HG03064 (cell line): ENCODE data around the gene TM9SF3.
"Not testable (repeated sequence)": the region's sequence is repeated elsewhere in the genome, so short reads cannot be mapped to it uniquely, and the experiment has no call there.

Source experiments
- ATAC-seq: cut with Tn5 transposase; IDR thresholded peaks from one replicate; pipeline ENCODE4 v1.9.1; 2021; ENCODE audit warnings: low read depth; ENCODE audit not compliant: unreplicated experiment

TM9SF3 gene

GRCh38 chr10:96606216-96606615, 19.4 kb upstream of the TM9SF3 start:
- ATAC-seq: no peak

- ATAC-seq: no peak
Observed at GRCh38 chr10:96600337-96600736, 13.5 kb upstream of the TM9SF3 start.

GRCh38 chr10:96598846-96599245, 12.0 kb upstream of the TM9SF3 start:
- no peak for ATAC-seq

- ATAC-seq: no peak
Observed at GRCh38 chr10:96596422-96597407, 9.9 kb upstream of the TM9SF3 start.

- no peak for ATAC-seq
Observed at GRCh38 chr10:96595741-96596140, 8.9 kb upstream of the TM9SF3 start.

GRCh38 chr10:96591946-96592345, 5.1 kb upstream of the TM9SF3 start:
- no peak for ATAC-seq

- peak; percentile 40 for ATAC-seq
Observed at GRCh38 chr10:96588616-96589419, 2.0 kb upstream of the TM9SF3 start.

- ATAC-seq: no peak
Observed at GRCh38 chr10:96588060-96588554, 1.3 kb upstream of the TM9SF3 start.

GRCh38 chr10:96587264-96588059, 650 bp upstream of the TM9SF3 start:
- no peak for ATAC-seq

GRCh38 chr10:96585736-96586418, 935 bp downstream of the TM9SF3 start:
- peak; percentile 24 for ATAC-seq

GRCh38 chr10:96584474-96584873, 2.3 kb downstream of the TM9SF3 start:
- no peak for ATAC-seq

- no peak for ATAC-seq
Observed at GRCh38 chr10:96584035-96584434, 2.8 kb downstream of the TM9SF3 start.

- ATAC-seq: no peak
Observed at GRCh38 chr10:96579133-96579532, 7.7 kb downstream of the TM9SF3 start.

- no peak for ATAC-seq
Observed at GRCh38 chr10:96578633-96579032, 8.2 kb downstream of the TM9SF3 start.

- no peak for ATAC-seq
Observed at GRCh38 chr10:96578022-96578421, 8.8 kb downstream of the TM9SF3 start.

GRCh38 chr10:96577069-96577468, 9.7 kb downstream of the TM9SF3 start:
- no peak for ATAC-seq

GRCh38 chr10:96576277-96576980, 10.4 kb downstream of the TM9SF3 start:
- ATAC-seq: no peak

- ATAC-seq: not testable (repeated sequence)
Observed at GRCh38 chr10:96574564-96574963, 12.2 kb downstream of the TM9SF3 start.

GRCh38 chr10:96573036-96573435, 13.8 kb downstream of the TM9SF3 start:
- ATAC-seq: no peak
